Measurements from ENCODE around the gene FUT1. TPM values are rescaled to one million over a fixed set of nuclear protein-coding genes. Genes with fewer than 3 reads are reported as not detected.
A peak's percentile ranks its signal among the peaks of the same experiment; 100 is the strongest.

FUT1 gene
- total RNA-seq, 1 experiment from 2014 or later = 14.1 TPM

GRCh38 chr19:48780631-48781391 is 28.4 kb upstream of the FUT1 start (continued):
- no peak for TF ChIP-seq REST (IDR thresholded peaks at IDR 0.05; ENCODE audit: low read depth)
- no peak for TF ChIP-seq ATF3 (IDR thresholded peaks at IDR 0.05)
- TF ChIP-seq ZNF274 (IDR thresholded peaks at IDR 0.05; ENCODE audit: low read depth, low read length) = no peak
- TF ChIP-seq SP1 (IDR thresholded peaks at IDR 0.05; ENCODE audit: low read depth) = no peak
- TF ChIP-seq SRF (IDR thresholded peaks at IDR 0.05; ENCODE audit: low read depth) = no peak; the same call in 1 of the 2 replicates

- H4K20me1 ChIP-seq (ENCODE audit: insufficient read depth) = no peaks in the 10 kb centered on the region
- no peak for TF ChIP-seq CTCF (IDR thresholded peaks at IDR 0.05 in 2 of 3, conservative IDR thresholded peaks at IDR 0.05 in 1 of 3; ENCODE audit: borderline replicate concordance in 1 of 3, insufficient read depth in 1 of 3, low read depth in 2 of 3, low read length in 2 of 3)
- TF ChIP-seq FOSL1 (IDR thresholded peaks at IDR 0.05; ENCODE audit: low read depth) = no peak
- no peak for TF ChIP-seq EZH2 (IDR thresholded peaks at IDR 0.05)
- TF ChIP-seq POLR2A (IDR thresholded peaks at IDR 0.05; ENCODE audit: borderline replicate concordance, extremely low read depth, insufficient read depth, insufficient read length) = no peak
- no peak for TF ChIP-seq SP1 (IDR thresholded peaks at IDR 0.05; ENCODE audit: low read depth)
- no peak for TF ChIP-seq JUND (IDR thresholded peaks at IDR 0.05)
- no peak for TF ChIP-seq ZNF274 (IDR thresholded peaks at IDR 0.05; ENCODE audit: low read depth, low read length)
- no peak for TF ChIP-seq SRF (IDR thresholded peaks at IDR 0.05; ENCODE audit: low read depth)
- no peak for TF ChIP-seq CEBPB (IDR thresholded peaks at IDR 0.05; ENCODE audit: low read depth)
- TF ChIP-seq ATF3 (IDR thresholded peaks at IDR 0.05) = no peak
- H3K9ac ChIP-seq (ENCODE audit: low read length) = no peak overlapping the region
- H3K9me2 ChIP-seq (ENCODE audit: insufficient read depth) = no peaks in the 10 kb centered on the region
- H3K79me2 ChIP-seq (ENCODE audit: insufficient read depth, low read length) = no peaks in the 10 kb centered on the region
- no peak overlapping the region for H3K4me2 ChIP-seq (ENCODE audit: low read length)
- ChIA-PET POLR2A (interaction anchor here (1.5 kb wide), 1 partner anchor 92 kb away, joined by 3 read pairs; no protein-coding TSS in a partner anchor), RAD21 (ENCODE audit: low non-redundant PET in 1 of 2, low total read pairs in 2 of 2, uncharacterized antibody in 2 of 2, unreplicated experiment in 2 of 2) (no interaction called here), CTCF (no interaction called here)
- peaks cover 23 to 28% of the 10 kb centered on the region in 2 experiments; a peak in 3 of 4 replicates for H3K4me1 ChIP-seq (ENCODE audit: control insufficient read depth in 1 of 2, insufficient read depth in 2 of 2, low read length in 2 of 2)
- DNase-seq (ENCODE audit: low read depth, low spot score) (no peak), ATAC-seq (peak; percentile 40; the same call in 1 of the 2 replicates)
- no peak overlapping the region for H3K27ac ChIP-seq (ENCODE audit: low read depth, low read length)
- peak overlapping the region; percentile 56 for H2AFZ ChIP-seq (ENCODE audit: low read depth, low read length, poor library complexity, severe bottlenecking)
- BruUV-seq (replicated peaks) = no TSS peak
- H3K9me3 ChIP-seq (ENCODE audit: control insufficient read depth in 1 of 2, insufficient read depth in 1 of 2, low read depth in 1 of 2, low read length in 2 of 2) = no peaks in the 10 kb centered on the region
- no peaks in the 10 kb centered on the region for H3K27me3 ChIP-seq (ENCODE audit: insufficient read depth, low read length)
- no peak overlapping the region for H3K4me3 ChIP-seq (replicated peaks in 1 of 2; ENCODE audit: low read depth in 1 of 2, low read length in 2 of 2)
- no peaks in the 10 kb centered on the region for H3K36me3 ChIP-seq (ENCODE audit: control insufficient read depth in 1 of 2, insufficient read depth in 2 of 2, low read length in 2 of 2)
- intact Hi-C loops (cut with micrococcal nuclease) = no loop called here
These were observed 27.2 kb upstream of the FUT1 start for GRCh38 chr19:48779636-48780035.

All from HCT116 (cell line).